Measurements from ENCODE around the gene C6orf58. TPM values are rescaled to one million over a fixed set of nuclear protein-coding genes. Genes with fewer than 3 reads are reported as not detected.

Gene C6orf58
- total and polyA plus RNA-seq, 2 donors (not counting 1 experiment from before 2014, with no cell fraction given) = 0.05 TPM; not detected in 1

GRCh38 chr6:127637830-127638409 lies 60.9 kb downstream of the C6orf58 start:
- Histone ChIP-seq H3K79me2 (ENCODE audit: control insufficient read depth, insufficient read depth, low read length) (no peaks in the 10 kb centered on the region), H3K27me3 (ENCODE audit: control insufficient read depth, insufficient read depth, low read length) (no peaks in the 10 kb centered on the region), H4K20me1 (ENCODE audit: control insufficient read depth, extremely low read depth, insufficient read depth, low read length) (no peaks in the 10 kb centered on the region), H3K27ac (ENCODE audit: insufficient read depth, low read length) (no peak overlapping the region), H3K9ac (ENCODE audit: insufficient read depth, low read length) (no peak overlapping the region), H3K4me1 (ENCODE audit: control insufficient read depth, extremely low read depth, insufficient read depth, low read length) (no peaks in the 10 kb centered on the region), H2AFZ (ENCODE audit: low read length) (no peak overlapping the region), H3K4me2 (ENCODE audit: extremely low read depth, insufficient read depth, low read length) (no peak overlapping the region), H3K36me3 (ENCODE audit: control insufficient read depth, insufficient read depth, low read length) (no peaks in the 10 kb centered on the region), H3K9me3 (ENCODE audit: control insufficient read depth, insufficient read depth, low read depth, low read length) (no peaks in the 10 kb centered on the region), H3K4me3 (replicated peaks in 1 of 4; ENCODE audit: control extremely low read depth in 1 of 4, insufficient read depth in 1 of 4, low read depth in 3 of 4, low read length in 4 of 4) (no peak overlapping the region)
- DNase-seq (ENCODE audit: low read depth in 2 of 2) = peak in 1 of 2 donors; percentile 41
- TF ChIP-seq, protein P1, sequence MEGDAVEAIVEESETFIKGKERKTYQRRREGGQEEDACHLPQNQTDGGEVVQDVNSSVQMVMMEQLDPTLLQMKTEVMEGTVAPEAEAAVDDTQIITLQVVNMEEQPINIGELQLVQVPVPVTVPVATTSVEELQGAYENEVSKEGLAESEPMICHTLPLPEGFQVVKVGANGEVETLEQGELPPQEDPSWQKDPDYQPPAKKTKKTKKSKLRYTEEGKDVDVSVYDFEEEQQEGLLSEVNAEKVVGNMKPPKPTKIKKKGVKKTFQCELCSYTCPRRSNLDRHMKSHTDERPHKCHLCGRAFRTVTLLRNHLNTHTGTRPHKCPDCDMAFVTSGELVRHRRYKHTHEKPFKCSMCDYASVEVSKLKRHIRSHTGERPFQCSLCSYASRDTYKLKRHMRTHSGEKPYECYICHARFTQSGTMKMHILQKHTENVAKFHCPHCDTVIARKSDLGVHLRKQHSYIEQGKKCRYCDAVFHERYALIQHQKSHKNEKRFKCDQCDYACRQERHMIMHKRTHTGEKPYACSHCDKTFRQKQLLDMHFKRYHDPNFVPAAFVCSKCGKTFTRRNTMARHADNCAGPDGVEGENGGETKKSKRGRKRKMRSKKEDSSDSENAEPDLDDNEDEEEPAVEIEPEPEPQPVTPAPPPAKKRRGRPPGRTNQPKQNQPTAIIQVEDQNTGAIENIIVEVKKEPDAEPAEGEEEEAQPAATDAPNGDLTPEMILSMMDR (conservative IDR thresholded peaks at IDR 0.05 in 1 of 2, IDR thresholded peaks at IDR 0.05 in 1 of 2; ENCODE audit: low read depth in 1 of 2, low read length in 2 of 2) = no peak
- TF ChIP-seq EZH2 (IDR thresholded peaks at IDR 0.05; ENCODE audit: low read length, missing control alignments) = no peak

Other genes starting within 250 kb of the C6orf58 start
- 47.0 and 51.7 TPM in 2 replicates for gene ECHDC1, start 233.6 kb upstream of the C6orf58 start, total RNA-seq
- gene ECHDC1, start 233.6 kb upstream of the C6orf58 start, polyA plus RNA-seq = 64.4 and 65.2 TPM in 2 replicates
- gene KIAA0408, start 117.8 kb upstream of the C6orf58 start, total RNA-seq = 1.3 and 2.8 TPM in 2 replicates
- 3.0 and 4.6 TPM in 2 replicates for gene KIAA0408, start 117.8 kb upstream of the C6orf58 start, polyA plus RNA-seq